A549 (cell line): ENCODE results near the gene DERA. TPM values are rescaled to one million over a fixed set of nuclear protein-coding genes. Genes with fewer than 3 reads are reported as not detected.

Experiments
- ATAC-seq, 2 experiments: fragments of 200-7000 bp in 1 of 2; fragments of >200 bp in 1 of 2; cut with Nextera tagmentation in 1 of 2; cut with Tn5 transposase in 1 of 2; 3 replicates each; pipeline versions ENCODE4 v1.8.0 to v1.9.1; 2018 to 2020; ENCODE audit warnings: mild to moderate bottlenecking in 1 of 2, moderate library complexity in 1 of 2
- CTCF ChIA-PET: fragments of 300-600 bp; sonication (Branson Sonifier 250); formaldehyde crosslinking; extraction: SDS; loops from one replicate; lab custom pipeline; 2021; ENCODE audit warnings: antibody characterized with exemption, inconsistent platforms; lab: Yijun Ruan, JAX
- POLR2A ChIA-PET: fragments of 350-600 bp; formaldehyde crosslinking; extraction: SDS; loops from one replicate; lab custom pipeline; 2021; ENCODE audit warnings: antibody characterized with exemption, inconsistent platforms; lab: Yijun Ruan, JAX
- DNase-seq, 2 experiments: peaks; one replicate each; pipeline versions ENCODE4 v3.0.0 to v3.0.0-alpha.2; 2011 to 2016; ENCODE audit warnings: low read depth in 1 of 2, low spot score in 1 of 2
- FAIRE-seq: peaks from 2 replicates; lab custom pipeline; 2011; peaks lifted over from hg19 to GRCh38; lab: Jason Lieb, UNC
- H3K27ac ChIP-seq, 2 experiments: fragments of >200 bp; sonication (Bioruptor Twin); formaldehyde crosslinking; 3 replicates each; pipeline ENCODE4 v1.5.1; 2016 to 2017
- H3K4me1 ChIP-seq: fragments of >200 bp; sonication (Bioruptor Twin); formaldehyde crosslinking; 3 replicates; pipeline ENCODE4 v1.6.1; 2016
- H3K4me2 ChIP-seq: fragments of >200 bp; sonication (Bioruptor Twin); formaldehyde crosslinking; 3 replicates; pipeline ENCODE4 v1.6.1; 2016
- H3K4me3 ChIP-seq: fragments of >200 bp; sonication (Bioruptor Twin); formaldehyde crosslinking; 3 replicates; pipeline ENCODE4 v1.5.1; 2016
- H3K9me3 ChIP-seq: fragments of >200 bp; sonication (Bioruptor Twin); formaldehyde crosslinking; 3 replicates; pipeline ENCODE4 v1.6.1; 2016
- BHLHE40 ChIP-seq: IDR thresholded peaks from 2 replicates; pipeline ENCODE4 v1.6.1; 2012; ENCODE audit warnings: low read depth, low read length, inconsistent platforms
- CBX8 ChIP-seq: fragments of 200-600 bp; sonication (generic); IDR thresholded peaks from 2 replicates; pipeline ENCODE4 v1.6.1; 2016
- CEBPB ChIP-seq, 2 experiments: fragments of >200 bp in 1 of 2; sonication (Bioruptor Twin) in 1 of 2; formaldehyde crosslinking in 1 of 2; IDR thresholded peaks; 2 replicates each; pipeline ENCODE4 v1.6.1; 2012 to 2016
- CTCF ChIP-seq: fragments of >200 bp; sonication (Bioruptor Twin); formaldehyde crosslinking; IDR thresholded peaks from 3 replicates; pipeline ENCODE4 v1.5.1; 2016
- EHF ChIP-seq: fragments of 250-450 bp; sonication (Bioruptor Pico); IDR thresholded peaks from 2 replicates; pipeline ENCODE4 v1.5.0; 2020; ENCODE audit warnings: mild to moderate bottlenecking
- ELK1 ChIP-seq: fragments of 150-350 bp; IDR thresholded peaks from 2 replicates; pipeline ENCODE4 v1.6.1; 2014; ENCODE audit warnings: low read depth, mild to moderate bottlenecking, low read length
- ESRRA ChIP-seq: fragments of 150-350 bp; IDR thresholded peaks from 2 replicates; pipeline ENCODE4 v1.6.1; 2014; ENCODE audit warnings: mild to moderate bottlenecking, low read length, borderline replicate concordance
- FOSB ChIP-seq: fragments of 250-450 bp; sonication (Bioruptor Pico); IDR thresholded peaks from 2 replicates; pipeline ENCODE4 v1.5.0; 2020; ENCODE audit warnings: mild to moderate bottlenecking, moderate library complexity
- HES2 ChIP-seq: fragments of >200 bp; sonication (Bioruptor Twin); formaldehyde crosslinking; IDR thresholded peaks from 2 replicates; pipeline ENCODE4 v1.6.1; 2016
- HEYL ChIP-seq: fragments of 250-450 bp; sonication (Bioruptor Pico); IDR thresholded peaks from 2 replicates; pipeline ENCODE4 v1.8.0; 2021; ENCODE audit warnings: mild to moderate bottlenecking, moderate library complexity
- HMGXB4 ChIP-seq: fragments of 250-450 bp; sonication (Bioruptor Pico); IDR thresholded peaks from 2 replicates; pipeline ENCODE4 v1.5.0; 2021; ENCODE audit warnings: mild to moderate bottlenecking, moderate library complexity, borderline replicate concordance
- HOXA7 ChIP-seq: fragments of 250-450 bp; sonication (Bioruptor Pico); IDR thresholded peaks from 2 replicates; pipeline ENCODE4 v1.5.0; 2020; ENCODE audit warnings: mild to moderate bottlenecking, moderate library complexity
- JUNB ChIP-seq: fragments of >200 bp; sonication (Bioruptor Twin); formaldehyde crosslinking; IDR thresholded peaks from 2 replicates; pipeline ENCODE4 v1.6.1; 2016
- MYC ChIP-seq: IDR thresholded peaks from 2 replicates; pipeline ENCODE4 v1.6.1; 2012; ENCODE audit warnings: mild to moderate bottlenecking, inconsistent platforms, low read length, improper control_type of control experiment, borderline replicate concordance
- NFE2L2 ChIP-seq: fragments of 150-350 bp; conservative IDR thresholded peaks from 2 replicates; pipeline ENCODE4 v1.6.1; 2014; ENCODE audit warnings: low read length
- RAD21 ChIP-seq, 2 experiments: fragments of >200 bp in 1 of 2; sonication (Bioruptor Twin) in 1 of 2; formaldehyde crosslinking in 1 of 2; IDR thresholded peaks in 1 of 2; conservative IDR thresholded peaks in 1 of 2; 2 replicates in 1 of 2; 3 replicates in 1 of 2; pipeline ENCODE4 v1.6.1; 2012 to 2018; ENCODE audit warnings: inconsistent platforms in 1 of 2
- RCOR1 ChIP-seq: fragments of 150-350 bp; IDR thresholded peaks from 2 replicates; pipeline ENCODE4 v1.6.1; 2014; ENCODE audit warnings: antibody characterized with exemption, low read length, low read depth
- SREBF2 ChIP-seq: fragments of 450-650 bp; IDR thresholded peaks from 2 replicates; pipeline ENCODE4 v1.6.1; 2014; ENCODE audit warnings: mild to moderate bottlenecking, moderate library complexity
- TFCP2L1 ChIP-seq: fragments of 250-450 bp; sonication (Bioruptor Pico); IDR thresholded peaks from 2 replicates; pipeline ENCODE4 v1.5.0; 2021; ENCODE audit warnings: mild to moderate bottlenecking
- TP53 ChIP-seq: fragments of 250-450 bp; sonication (Bioruptor Pico); IDR thresholded peaks from 2 replicates; pipeline ENCODE4 v1.5.0; 2021; ENCODE audit warnings: mild to moderate bottlenecking, moderate library complexity
- USF2 ChIP-seq: fragments of 450-650 bp; IDR thresholded peaks from 2 replicates; pipeline ENCODE4 v1.6.1; 2014; ENCODE audit warnings: antibody characterized with exemption
- WGBS: methylation state at CpG from one replicate; pipeline ENCODE4 v1.1.6; 2017; ENCODE audit errors: missing lambda C conversion rate; 5-methylcytosine and 5-hydroxymethylcytosine counted together
- polyA plus RNA-seq, 4 experiments: library from polyadenylated mRNA; depleted of rRNA in 3 of 4; stranded (reverse); fragments of >200 nt; fragmentation: RNase III in 1 of 4; extraction: RNeasy Plus Mini Kit Qiagen cat#74134 plus additional on column Dnase treatment in 1 of 4; gene quantifications; 2 replicates in 3 of 4; 3 replicates in 1 of 4; pipeline ENCODE4 v1.2.3, GENCODE V29; 2011 to 2017

DERA gene
- polyA plus RNA-seq, 2 of the 4 experiments (the other 2 are of a cell fraction), result 45.2 to 65.0 TPM

- no peak for TF ChIP-seq RAD21 (conservative IDR thresholded peaks at IDR 0.05 in 1 of 2, IDR thresholded peaks at IDR 0.05 in 1 of 2)
- TF ChIP-seq, all 56 proteins: peak for 0
Measured at GRCh38 chr12:15862840-15863239, 48.3 kb upstream of the DERA start (continued).

GRCh38 chr12:15863372-15863771 lies 47.8 kb upstream of the DERA start:
- Histone ChIP-seq H3K4me2 (no peak overlapping the region), H3K4me1 (no peaks in the 10 kb centered on the region), H3K9me3 (no peaks in the 10 kb centered on the region), H3K27ac (no peak overlapping the region), H3K4me3 (no peak overlapping the region)
- FAIRE-seq (no peak), ATAC-seq (no peak), DNase-seq (no peak)
- TF ChIP-seq BHLHE40 (no peak), ELK1 (no peak), ESRRA (no peak), CEBPB (IDR thresholded peaks at IDR 0.05) (no peak), HES2 (no peak), MYC (no peak)
- POLR2A ChIA-PET, result no interaction called here
- WGBS, result 79% methylated on average over 9 of the region's 9 CpGs
- CTCF ChIA-PET, result interaction anchor here (0.6 to 1.9 kb wide), 6 partner anchors 9 to 336 kb away, joined by 3 to 6 read pairs (median 4); no protein-coding TSS in a partner anchor

GRCh38 chr12:15863984-15864383 lies 47.1 kb upstream of the DERA start:
- ATAC-seq (no peak), FAIRE-seq (no peak), DNase-seq (no peak)
- Histone ChIP-seq H3K4me1 (no peaks in the 10 kb centered on the region), H3K4me2 (no peak overlapping the region), H3K9me3 (peaks cover 3% of the 10 kb centered on the region; the same call in 1 of the 3 replicates), H3K4me3 (no peak overlapping the region), H3K27ac (no peak overlapping the region)
- ChIA-PET POLR2A (no interaction called here), CTCF (interaction anchor here (0.6 to 1.9 kb wide), 6 partner anchors 9 to 337 kb away, joined by 3 to 6 read pairs (median 4); no protein-coding TSS in a partner anchor)
- WGBS, result 66% methylated on average over 6 of the region's 6 CpGs
- no peak for TF ChIP-seq EHF
- TF ChIP-seq TFCP2L1 (CRISPR knock-in tag), result no peak
- no peak for TF ChIP-seq HMGXB4
- TF ChIP-seq SREBF2, result no peak
- TF ChIP-seq JUNB, result no peak
- TF ChIP-seq USF2, result no peak
- TF ChIP-seq NFE2L2, result no peak
- no peak for TF ChIP-seq BHLHE40

GRCh38 chr12:15868186-15868585 lies 42.9 kb upstream of the DERA start:
- no peaks in the 10 kb centered on the region for H3K4me1 ChIP-seq
- H3K4me3 ChIP-seq, result no peak overlapping the region
- ATAC-seq (no peak), FAIRE-seq (no peak), DNase-seq (no peak)
- H3K9me3 ChIP-seq, result peaks cover 11% of the 10 kb centered on the region; the same call in 1 of the 3 replicates
- TF ChIP-seq CTCF (no peak), HEYL (CRISPR knock-in tag) (no peak), ESRRA (no peak), HOXA7 (CRISPR knock-in tag) (no peak), RCOR1 (no peak), HES2 (no peak), TP53 (CRISPR knock-in tag) (no peak), CBX8 (no peak), FOSB (CRISPR knock-in tag) (no peak)
- ChIA-PET POLR2A (no interaction called here), CTCF (no interaction called here)
- no peak overlapping the region for H3K4me2 ChIP-seq
- no peak overlapping the region for H3K27ac ChIP-seq
- 56% methylated on average over 3 of the region's 3 CpGs for WGBS
